Esophagus squamous epithelium (tissue), 4 donors: ENCODE data around the gene POLDIP3.

Experiments used
- POLR2A ChIP-seq, 4 donors: fragments of 450-650 bp; IDR thresholded peaks; one replicate each; pipeline ENCODE4 v1.6.1; 2017; ENCODE audit warnings: antibody characterized with exemption in 4 of 4, mild to moderate bottlenecking in 4 of 4, moderate library complexity in 3 of 4
- TF ChIP-seq, protein P1 (sequence below), 6 experiments: fragments of 450-650 bp in 4 of 6; fragments of 200-600 bp in 2 of 6; sonication (generic) in 2 of 6; IDR thresholded peaks; one replicate each; pipeline ENCODE4 v1.5.1; 2016 to 2019; ENCODE audit warnings: antibody characterized with exemption in 6 of 6, mild to moderate bottlenecking in 4 of 6, moderate library complexity in 4 of 6

DNA sequence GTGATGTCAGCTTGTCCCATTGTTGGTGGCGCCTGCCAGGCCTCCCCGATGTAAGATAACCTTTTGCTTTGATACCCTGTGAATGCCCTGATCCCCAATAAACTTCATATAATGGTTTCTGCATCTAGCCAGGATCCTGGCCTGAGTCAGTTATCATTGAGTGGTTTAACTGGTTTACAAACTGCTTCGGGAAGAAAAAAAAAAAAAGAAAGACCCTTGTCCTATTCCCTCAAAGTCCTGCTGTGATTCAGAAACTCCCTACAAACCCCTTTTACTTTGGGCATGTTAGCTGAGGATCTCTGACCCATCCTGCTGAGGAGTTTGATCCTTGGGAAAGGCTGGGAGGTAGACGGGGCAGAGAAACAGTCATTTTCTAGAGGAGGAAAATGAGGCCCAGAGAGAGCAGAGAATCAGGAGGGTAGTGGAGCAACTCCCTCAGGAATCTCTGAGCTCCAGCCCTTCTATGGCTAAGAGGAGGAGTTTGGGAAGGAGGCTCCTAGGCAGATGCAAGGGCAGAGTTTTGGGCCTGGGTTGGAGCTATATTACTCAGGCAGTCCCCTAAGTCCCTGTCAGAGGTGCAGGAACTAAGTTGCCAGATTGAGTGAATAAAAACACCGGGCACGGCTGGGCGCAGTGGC is 39.9 kb upstream of the POLDIP3 start:
- TF ChIP-seq, protein P1, sequence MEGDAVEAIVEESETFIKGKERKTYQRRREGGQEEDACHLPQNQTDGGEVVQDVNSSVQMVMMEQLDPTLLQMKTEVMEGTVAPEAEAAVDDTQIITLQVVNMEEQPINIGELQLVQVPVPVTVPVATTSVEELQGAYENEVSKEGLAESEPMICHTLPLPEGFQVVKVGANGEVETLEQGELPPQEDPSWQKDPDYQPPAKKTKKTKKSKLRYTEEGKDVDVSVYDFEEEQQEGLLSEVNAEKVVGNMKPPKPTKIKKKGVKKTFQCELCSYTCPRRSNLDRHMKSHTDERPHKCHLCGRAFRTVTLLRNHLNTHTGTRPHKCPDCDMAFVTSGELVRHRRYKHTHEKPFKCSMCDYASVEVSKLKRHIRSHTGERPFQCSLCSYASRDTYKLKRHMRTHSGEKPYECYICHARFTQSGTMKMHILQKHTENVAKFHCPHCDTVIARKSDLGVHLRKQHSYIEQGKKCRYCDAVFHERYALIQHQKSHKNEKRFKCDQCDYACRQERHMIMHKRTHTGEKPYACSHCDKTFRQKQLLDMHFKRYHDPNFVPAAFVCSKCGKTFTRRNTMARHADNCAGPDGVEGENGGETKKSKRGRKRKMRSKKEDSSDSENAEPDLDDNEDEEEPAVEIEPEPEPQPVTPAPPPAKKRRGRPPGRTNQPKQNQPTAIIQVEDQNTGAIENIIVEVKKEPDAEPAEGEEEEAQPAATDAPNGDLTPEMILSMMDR (IDR thresholded peaks at IDR 0.05) = no peak
- TF ChIP-seq POLR2A (IDR thresholded peaks at IDR 0.05) = no peak
